Measurements from ENCODE around the gene NCAM2. TPM values are rescaled to one million over a fixed set of nuclear protein-coding genes. Genes with fewer than 3 reads are reported as not detected.
A peak's percentile ranks its signal among the peaks of the same experiment; 100 is the strongest.

NCAM2 gene
- total RNA-seq, 1 experiment from 2014 or later = 4.8 TPM

DNA sequence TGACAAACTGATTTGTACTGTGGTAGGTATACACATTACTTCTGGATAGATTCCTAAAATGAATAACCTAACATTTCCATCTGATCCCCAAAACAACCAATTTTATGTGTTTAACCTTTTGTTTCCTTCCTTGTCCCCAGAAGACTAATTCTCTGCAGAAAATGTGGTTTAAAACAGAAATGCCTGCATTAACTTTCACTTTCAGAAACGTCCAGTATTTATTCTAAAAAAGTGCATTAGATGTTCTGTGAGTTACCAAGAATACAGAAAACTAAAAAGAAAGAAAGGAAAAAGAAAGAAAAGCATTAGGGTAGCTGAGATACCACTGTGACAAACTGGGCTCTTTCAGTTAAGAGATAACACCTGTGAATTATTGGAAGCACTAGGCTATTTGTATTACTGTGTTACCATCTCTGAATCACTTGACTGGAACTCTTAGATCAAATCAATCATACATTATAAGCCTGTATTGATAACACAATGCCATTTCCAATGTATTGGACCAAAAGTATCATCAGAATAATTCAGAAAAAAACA, 177.7 kb downstream of the NCAM2 start:
- no peak for DNase-seq (ENCODE audit: low spot score)

DNA sequence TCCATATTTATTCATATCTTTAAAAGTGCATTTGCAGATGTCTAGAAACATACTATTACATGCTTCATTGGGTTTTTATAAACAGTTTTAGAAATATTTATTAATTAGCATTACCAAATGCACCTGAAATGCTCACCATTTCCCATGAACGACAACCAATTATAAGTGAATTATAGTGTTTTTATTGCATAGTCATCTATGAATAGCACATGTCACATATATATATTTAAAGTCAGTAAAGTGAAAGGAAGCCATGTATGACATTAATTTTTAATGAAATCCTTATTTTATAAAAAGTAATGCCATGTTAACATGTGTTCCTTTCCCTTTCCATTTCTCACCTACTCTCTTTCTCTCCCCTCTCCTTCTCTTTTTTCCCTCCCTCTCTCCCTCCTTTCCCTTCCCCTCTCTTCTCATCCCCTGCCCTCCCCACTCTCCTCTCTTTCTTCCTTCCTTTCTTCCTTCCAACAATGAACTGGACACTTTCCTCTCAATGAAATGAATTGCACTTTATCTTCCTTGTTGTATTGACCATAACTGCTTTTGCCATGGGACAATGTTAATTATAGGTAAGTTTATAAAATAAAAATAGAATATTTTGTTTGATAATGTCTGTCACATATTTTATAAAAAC, 179.3 kb downstream of the NCAM2 start:
- DNase-seq (ENCODE audit: low spot score) = no peak

DNA sequence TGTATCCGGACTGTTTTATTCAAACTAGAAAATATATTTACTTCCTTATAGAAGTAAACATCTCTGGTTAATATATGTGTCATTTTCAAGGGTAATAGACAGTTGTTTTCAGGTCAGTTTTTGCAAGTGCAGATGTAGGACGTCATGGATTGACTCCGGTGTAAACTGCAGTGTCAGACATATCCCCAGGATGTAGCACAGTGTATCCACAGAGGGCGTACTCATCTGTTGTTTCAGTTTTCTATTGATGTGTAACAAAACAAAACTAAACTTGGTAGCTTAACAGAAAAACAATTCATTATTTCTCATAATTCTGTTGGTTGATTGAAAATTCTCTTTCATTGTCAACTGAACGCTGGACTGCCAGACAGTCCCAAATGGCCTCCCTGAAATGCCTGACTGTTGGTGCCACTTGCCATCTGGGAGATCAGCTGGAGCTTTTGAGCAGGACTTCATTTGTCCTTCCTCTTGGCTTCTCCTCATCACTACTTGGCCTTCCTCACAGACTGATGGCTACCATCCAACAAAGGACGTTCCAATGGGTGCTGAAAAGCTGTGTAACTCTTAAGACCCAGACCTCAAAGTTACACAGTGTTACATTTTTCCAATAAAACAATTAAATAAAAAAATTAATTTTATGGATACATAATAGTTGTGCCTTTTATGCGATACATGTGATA, 181.6 kb downstream of the NCAM2 start:
- no peak for DNase-seq (ENCODE audit: low spot score)

- no peak for DNase-seq (ENCODE audit: low spot score)
Observed at GRCh38 chr21:21182401-21183010, 184.3 kb downstream of the NCAM2 start.

DNA sequence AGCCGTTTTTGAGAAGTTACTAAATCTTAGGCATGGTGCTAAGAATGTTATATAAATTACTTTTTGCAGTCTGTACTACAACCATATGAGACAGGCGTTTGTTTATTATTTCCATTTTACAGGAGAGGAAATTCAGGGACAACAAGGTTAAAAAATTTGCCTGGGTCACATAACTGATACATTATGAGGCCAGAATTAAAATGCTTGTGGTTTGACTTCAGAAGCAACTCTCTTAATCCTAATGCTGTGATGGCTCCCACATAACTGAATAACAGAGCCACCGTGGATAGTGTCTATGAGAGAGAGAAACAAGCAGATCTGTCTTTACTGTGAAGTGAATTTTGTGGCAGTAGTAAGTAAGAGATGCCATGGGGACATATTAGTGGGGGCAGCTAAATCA, 184.9 kb downstream of the NCAM2 start:
- no peak for DNase-seq (ENCODE audit: low spot score)

GRCh38 chr21:21184771-21185528, 186.7 kb downstream of the NCAM2 start:
- no peak for DNase-seq (ENCODE audit: low spot score)

DNA sequence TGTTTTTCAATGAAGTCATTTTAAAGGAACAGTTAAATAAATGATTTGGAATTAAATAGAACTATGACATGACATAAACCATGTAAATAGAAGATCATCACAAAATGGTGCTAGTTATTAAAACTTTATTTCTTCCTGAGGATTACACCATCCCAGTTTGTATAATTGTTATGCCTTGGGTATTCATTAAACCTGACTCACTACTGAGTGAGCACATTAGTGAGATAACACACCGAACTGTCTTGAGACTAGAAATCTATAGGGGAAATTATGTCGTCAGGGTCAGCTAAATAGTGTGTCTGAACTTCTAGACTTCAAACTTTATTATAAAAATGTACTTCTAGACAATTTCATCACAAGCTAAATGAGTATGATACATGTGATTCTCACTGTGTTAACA, 189.4 kb downstream of the NCAM2 start:
- DNase-seq (ENCODE audit: low spot score) = no peak

- DNase-seq (ENCODE audit: low spot score) = no peak
Observed at GRCh38 chr21:21188513-21189195, 190.4 kb downstream of the NCAM2 start.

DNA sequence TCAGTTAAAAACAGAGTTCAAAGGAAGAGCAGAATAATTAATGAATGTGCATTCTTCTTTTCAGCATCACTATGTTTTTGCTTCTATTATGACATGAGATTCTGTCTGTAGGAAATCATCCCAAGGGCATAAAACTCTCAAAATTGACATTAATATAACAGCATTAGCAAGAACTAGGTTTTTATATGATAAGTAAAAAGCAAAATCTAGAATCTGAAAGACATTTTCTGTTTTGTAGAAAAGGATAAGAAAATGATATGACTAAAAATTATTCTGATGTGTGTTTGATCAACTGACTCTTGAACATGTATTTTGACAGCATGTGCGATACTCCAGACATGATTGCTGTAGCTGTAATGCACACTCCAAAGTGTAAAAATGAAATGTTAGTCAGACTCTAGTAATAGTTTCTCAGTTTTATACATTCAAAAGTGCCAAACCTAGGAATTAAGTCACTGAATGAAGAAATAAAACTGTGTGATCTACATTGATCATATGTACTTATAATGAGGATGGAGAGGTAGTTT, 197.3 kb downstream of the NCAM2 start:
- no peak for DNase-seq (ENCODE audit: low spot score)

DNA sequence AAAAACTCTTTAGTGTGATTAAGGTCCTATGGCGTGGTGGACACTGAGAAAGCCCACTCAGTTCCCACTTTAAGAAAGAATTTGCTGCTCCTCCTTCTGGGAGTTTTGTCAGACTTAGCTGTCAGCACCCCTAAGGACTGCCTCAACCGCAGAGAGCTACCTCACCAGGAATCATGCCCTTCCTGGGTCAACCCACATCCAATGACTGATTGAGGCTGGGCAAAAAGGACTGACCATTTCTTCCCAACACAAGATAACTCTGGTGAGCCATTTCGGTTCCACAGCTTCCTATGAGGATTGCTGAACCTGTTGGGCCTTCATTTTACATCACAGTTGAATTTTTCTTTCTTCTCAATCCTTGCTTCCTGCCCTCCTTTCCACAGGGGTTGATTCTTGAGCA, 197.9 kb downstream of the NCAM2 start:
- DNase-seq (ENCODE audit: low spot score) = peak; percentile 18

GRCh38 chr21:21196848-21197247, 198.6 kb downstream of the NCAM2 start:
- DNase-seq (ENCODE audit: low spot score) = no peak

DNA sequence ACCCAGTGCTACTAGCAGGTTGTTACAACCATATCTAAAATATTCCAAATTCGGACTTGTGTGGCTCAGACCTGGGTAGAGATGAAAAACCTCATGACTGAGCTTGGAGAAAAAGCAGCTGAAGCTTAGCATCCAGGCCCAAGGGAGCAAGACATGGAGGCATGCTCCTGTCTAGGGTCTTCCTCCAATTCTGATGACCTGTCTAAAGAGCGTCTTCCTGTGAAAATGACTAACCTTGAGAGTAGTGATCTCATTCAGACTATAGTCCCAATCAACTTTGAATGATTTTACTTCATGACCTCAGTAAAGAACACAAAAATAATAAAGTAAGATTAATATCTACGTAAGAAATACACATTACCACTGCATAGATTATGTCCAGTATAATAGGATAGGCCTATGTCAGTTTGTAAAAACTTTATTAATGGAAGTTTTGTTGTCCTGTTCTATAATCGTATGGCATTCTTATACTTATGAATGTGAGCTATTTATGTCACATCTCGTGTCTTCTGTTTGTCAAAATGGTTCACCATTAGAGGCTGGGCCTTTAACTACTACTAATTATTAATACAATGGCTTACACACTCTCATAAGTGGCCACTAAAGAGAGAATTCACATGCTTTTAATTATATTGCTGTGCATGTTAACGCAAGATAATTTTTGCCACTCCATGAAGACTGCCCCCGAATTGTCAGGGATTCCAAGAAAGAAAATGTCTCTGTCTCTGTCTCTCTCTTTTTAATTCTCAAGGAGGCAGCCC, 201.3 kb downstream of the NCAM2 start:
- DNase-seq (ENCODE audit: low spot score) = no peak

DNA sequence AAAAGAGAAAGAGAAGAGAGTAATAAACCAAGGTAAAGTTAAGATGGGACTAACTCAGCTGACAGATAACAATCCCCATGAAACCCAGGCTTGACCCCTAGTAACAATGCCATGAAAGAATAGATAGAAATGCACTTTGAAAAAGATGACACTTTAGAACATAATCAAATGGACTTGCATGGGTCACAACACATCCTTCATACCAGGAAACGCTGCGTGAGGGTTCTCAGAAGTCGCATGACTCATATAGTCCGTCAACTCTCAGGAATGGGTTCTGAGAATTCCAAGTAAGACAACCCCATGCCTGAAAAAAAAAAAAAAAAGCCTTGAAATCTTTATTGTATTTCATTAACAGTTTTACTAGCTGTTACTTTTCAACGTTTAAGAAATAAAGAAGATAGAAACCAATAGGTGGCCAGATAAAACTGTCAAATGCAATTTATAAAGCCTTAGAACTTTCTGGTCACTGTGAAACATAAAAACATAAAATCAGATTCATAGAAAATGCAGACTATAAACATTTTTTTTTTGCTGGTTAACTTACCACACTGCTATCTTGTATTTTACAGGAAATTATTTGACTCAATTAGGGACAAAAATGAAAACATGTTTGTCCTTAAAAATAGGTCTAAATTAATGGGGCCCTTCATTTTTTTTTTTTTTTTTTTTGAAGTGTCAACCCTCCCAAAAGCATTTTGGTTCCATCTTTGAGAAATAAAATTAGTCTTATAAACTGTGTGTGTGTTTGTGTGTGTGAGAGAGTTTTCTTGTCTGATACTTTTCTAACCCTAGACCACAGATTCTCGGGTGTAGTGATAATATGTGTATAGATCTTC, 202.1 kb downstream of the NCAM2 start:
- peak; percentile 76 for DNase-seq (ENCODE audit: low spot score)

GRCh38 chr21:21200939-21201615, 202.9 kb downstream of the NCAM2 start:
- DNase-seq (ENCODE audit: low spot score) = peak; percentile 5

- no peak for DNase-seq (ENCODE audit: low spot score)
Observed at GRCh38 chr21:21203822-21204339, 205.7 kb downstream of the NCAM2 start.

DNA sequence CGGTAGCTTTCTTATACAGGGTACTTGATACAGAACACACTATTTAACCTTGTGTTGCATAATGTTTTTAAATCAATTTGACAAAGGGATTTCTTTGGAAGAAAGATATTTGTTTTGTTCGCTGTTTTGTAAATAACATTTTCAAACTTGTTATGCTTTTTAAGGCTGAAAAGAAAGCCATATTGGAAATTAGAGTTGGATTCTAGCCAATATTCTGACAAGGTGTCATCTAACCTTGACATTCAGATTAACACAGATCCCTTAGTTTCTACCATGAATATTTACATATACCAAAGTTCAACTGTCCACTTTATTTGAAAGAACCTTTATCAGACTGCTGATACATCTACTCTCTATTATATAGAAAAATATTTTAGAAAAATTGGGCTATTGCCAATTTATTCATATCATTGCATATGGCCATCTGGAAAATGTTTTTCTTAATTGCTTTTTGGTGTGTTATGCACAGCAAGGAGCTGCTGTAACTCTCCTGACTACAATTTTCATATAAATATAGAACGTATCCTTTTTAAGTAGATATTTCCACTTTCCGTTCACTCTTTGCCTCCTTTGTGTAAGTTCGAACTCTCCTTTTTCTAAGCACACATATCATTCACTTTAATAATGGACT, 206.3 kb downstream of the NCAM2 start:
- DNase-seq (ENCODE audit: low spot score) = no peak

DNA sequence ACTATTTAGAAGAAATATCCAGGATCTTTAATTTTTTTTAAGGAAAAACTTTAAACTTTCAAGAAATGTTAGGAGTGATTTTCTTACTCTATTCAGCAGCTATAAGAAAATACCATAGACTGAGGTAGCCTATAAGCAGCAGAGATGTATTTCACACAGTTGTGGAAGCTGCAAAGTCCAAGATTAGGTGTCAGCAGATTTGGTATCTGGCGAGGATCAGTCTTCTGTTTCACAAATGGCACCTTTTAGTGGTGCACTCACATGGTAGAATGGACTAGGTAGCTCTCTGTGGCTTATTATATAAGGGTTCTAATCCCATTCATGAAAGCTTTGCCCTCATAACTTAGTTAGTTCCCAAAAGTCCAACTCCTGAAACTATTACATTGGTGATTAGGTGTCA, 207.4 kb downstream of the NCAM2 start:
- no peak for DNase-seq (ENCODE audit: low spot score)

DNA sequence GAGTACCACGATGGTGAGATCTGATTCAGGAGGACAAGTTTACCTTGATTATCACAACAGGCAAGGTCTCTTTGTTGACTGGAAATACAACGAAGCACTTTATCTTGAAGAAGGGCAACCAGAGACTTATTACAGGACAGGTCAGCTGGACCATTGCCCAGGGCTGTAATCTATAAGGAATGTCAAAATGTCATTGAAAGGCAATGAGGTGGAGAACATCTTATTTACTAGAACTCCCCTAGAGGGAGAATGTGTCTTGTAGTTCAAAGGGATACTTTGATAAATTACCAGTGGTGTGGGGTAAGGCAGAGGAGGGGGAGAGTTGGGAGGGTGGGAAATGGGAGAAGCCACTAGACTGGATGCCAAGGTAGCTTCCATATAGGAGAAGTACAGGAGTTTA, 212.3 kb downstream of the NCAM2 start:
- DNase-seq (ENCODE audit: low spot score) = no peak
